Pulmonary artery endothelial cell (primary cell): Measurements from ENCODE around the gene MISP3. TPM values are rescaled to one million over a fixed set of nuclear protein-coding genes. Genes with fewer than 3 reads are reported as not detected.

Source experiments
- DNase-seq: peaks from one replicate; pipeline ENCODE4 v3.0.0-alpha.2; 2011; ENCODE audit warnings: low read depth, low spot score
- total RNA-seq: library from RNA; depleted of rRNA; stranded (reverse); fragments of >200 nt; gene quantifications from 2 replicates; pipeline ENCODE4 v1.2.3, GENCODE V29; 2014

MISP3 gene
- total RNA-seq, 1 donor from 2014 or later = 0.46 TPM

- DNase-seq = peak; percentile 97
Measured at GRCh38 chr19:14080887-14081796, 8.6 kb downstream of the MISP3 start.

GRCh38 chr19:14081797-14082674 is 9.4 kb downstream of the MISP3 start:
- no peak for DNase-seq

- no peak for DNase-seq
Measured at GRCh38 chr19:14082675-14082960, 10.0 kb downstream of the MISP3 start.

- no peak for DNase-seq
Measured at GRCh38 chr19:14085309-14085995, 12.9 kb downstream of the MISP3 start, which contains the start of gene C19orf67. C19orf67 (minus strand) TSS chr19:14085783; CDS start chr19:14085627, 156 bp downstream.

GRCh38 chr19:14086098-14086497 is 13.5 kb downstream of the MISP3 start:
- DNase-seq = no peak

GRCh38 chr19:14088634-14089411 is 16.2 kb downstream of the MISP3 start:
- no peak for DNase-seq

- DNase-seq = no peak
Measured at GRCh38 chr19:14089412-14089661, 16.8 kb downstream of the MISP3 start.

GRCh38 chr19:14089662-14090508 is 17.3 kb downstream of the MISP3 start:
- DNase-seq = no peak

- no peak for DNase-seq
Measured at GRCh38 chr19:14090509-14091080, 18.0 kb downstream of the MISP3 start, which contains the start of gene SAMD1. SAMD1 (minus strand) TSS chr19:14090751.

GRCh38 chr19:14091081-14091812 is 18.7 kb downstream of the MISP3 start:
- no peak for DNase-seq

GRCh38 chr19:14091813-14092462 is 19.4 kb downstream of the MISP3 start:
- no peak for DNase-seq

- no peak for DNase-seq
Measured at GRCh38 chr19:14093117-14093823, 20.7 kb downstream of the MISP3 start.

GRCh38 chr19:14094854-14095253 is 22.3 kb downstream of the MISP3 start:
- no peak for DNase-seq

- DNase-seq = no peak
Measured at GRCh38 chr19:14096272-14096992, 23.8 kb downstream of the MISP3 start.

- DNase-seq = no peak
Measured at GRCh38 chr19:14097532-14098151, 25.1 kb downstream of the MISP3 start.

- DNase-seq = no peak
Measured at GRCh38 chr19:14101003-14101545, 28.5 kb downstream of the MISP3 start.
